SU-DHL-6 (cell line): ENCODE results near the gene THAP11.
A peak's percentile ranks its signal among the peaks of the same experiment; 100 is the strongest.

Source experiments
- H2AFZ ChIP-seq: fragments of 200-600 bp; sonication (generic); 2 replicates; pipeline ENCODE4 v1.6.1; 2014; ENCODE audit warnings: low read depth, mild to moderate bottlenecking, moderate library complexity, mixed read lengths, antibody characterized with exemption, low read length; ENCODE audit not compliant: severe bottlenecking
- H3F3A ChIP-seq: fragments of 200-600 bp; shearing (Covaris generic); 2 replicates; pipeline ENCODE4 v1.6.0; 2016; ENCODE audit warnings: antibody characterized with exemption, mild to moderate bottlenecking; ENCODE audit not compliant: insufficient read depth
- H3K27ac ChIP-seq: fragments of 200-600 bp; sonication (generic); 2 replicates; pipeline ENCODE4 v1.5.1; 2016; ENCODE audit warnings: low read depth, mild to moderate bottlenecking, low read length, moderate library complexity, mixed read lengths
- H3K27me3 ChIP-seq: fragments of 200-600 bp; sonication (generic), shearing (Covaris generic); 2 replicates; pipeline ENCODE4 v1.6.0; 2014; ENCODE audit warnings: mild to moderate bottlenecking, low read length
- H3K36me3 ChIP-seq: fragments of 200-600 bp; sonication (generic); 2 replicates; pipeline ENCODE4 v1.6.1; 2014; ENCODE audit warnings: mild to moderate bottlenecking, low read length, mixed read lengths
- H3K4me2 ChIP-seq: fragments of 300-600, 200-600 bp; shearing (Covaris generic), sonication (generic); 2 replicates; pipeline ENCODE4 v1.6.0; 2014; ENCODE audit warnings: low read length, low read depth, mild to moderate bottlenecking; ENCODE audit not compliant: poor library complexity, severe bottlenecking
- H3K4me3 ChIP-seq: fragments of 200-600 bp; sonication (generic); 2 replicates; pipeline ENCODE4 v1.5.1; 2014; ENCODE audit warnings: antibody characterized with exemption, low read length, mild to moderate bottlenecking, mixed read lengths; ENCODE audit not compliant: insufficient read depth, poor library complexity, severe bottlenecking
- H3K79me2 ChIP-seq: fragments of 200-600 bp; sonication (generic); 2 replicates; pipeline ENCODE4 v1.6.1; 2014; ENCODE audit warnings: mild to moderate bottlenecking, low read length, moderate library complexity; ENCODE audit not compliant: insufficient read depth
- H3K9ac ChIP-seq: fragments of 200-600 bp; sonication (generic); 2 replicates; pipeline ENCODE4 v1.7.0; 2014; ENCODE audit warnings: mild to moderate bottlenecking, low read length
- H3K9me2 ChIP-seq: fragments of 200-600 bp; sonication (generic); replicated peaks from 2 replicates; pipeline ENCODE4 v1.6.1; 2014; ENCODE audit warnings: low read length; ENCODE audit not compliant: insufficient read depth
- H3K9me3 ChIP-seq: fragments of 200-600 bp; sonication (generic); 2 replicates; pipeline ENCODE4 v1.6.1; 2014; ENCODE audit warnings: low read length, mixed read lengths; ENCODE audit not compliant: insufficient read depth
- H4K20me1 ChIP-seq: fragments of 200-600 bp; sonication (generic); 2 replicates; pipeline ENCODE4 v1.6.1; 2014; ENCODE audit warnings: low read depth, mild to moderate bottlenecking, antibody characterized with exemption, low read length, moderate library complexity, mixed read lengths
- EZH2phosphoT487 ChIP-seq: fragments of 200-600 bp; sonication (generic), shearing (Covaris generic); conservative IDR thresholded peaks from 2 replicates; pipeline ENCODE4 v1.6.1; 2018; ENCODE audit warnings: mild to moderate bottlenecking, antibody characterized with exemption, low read length, moderate library complexity, mixed read lengths
- TF ChIP-seq, protein P1 (sequence below): fragments of 200-600 bp; sonication (generic); IDR thresholded peaks from one replicate; pipeline ENCODE4 v1.5.1; 2017; ENCODE audit warnings: antibody characterized with exemption, mild to moderate bottlenecking, low read length, moderate library complexity; ENCODE audit not compliant: insufficient read depth, poor library complexity, severe bottlenecking

The THAP11 gene

GRCh38 chr16:67892899-67893742, 51.0 kb downstream of the THAP11 start, which contains the start of gene PSKH1:
Gene PSKH1 (plus strand): TSS chr16:67893254. CDS start chr16:67908750, 15,496 bp downstream.
- Histone ChIP-seq H3K79me2 (peaks cover 14% of the 10 kb centered on the region), H3K27me3 (no peaks in the 10 kb centered on the region), H3K9ac (peak within 1 kb of the TSS; percentile 76), H3K27ac (peak within 1 kb of the TSS; percentile 20; the same call in 1 of the 2 replicates), H3F3A (no peaks in the 10 kb centered on the region; the same call in 1 of the 2 replicates), H2AFZ (peak within 1 kb of the TSS; percentile 81), H3K9me3 (no peaks in the 10 kb centered on the region), H3K4me3 (peak within 1 kb of the TSS; percentile 92), H3K36me3 (no peaks in the 10 kb centered on the region), H3K9me2 (no peaks in the 10 kb centered on the region), H3K4me2 (peak within 1 kb of the TSS; percentile 93), H4K20me1 (no peaks in the 10 kb centered on the region)
- TF ChIP-seq, protein P1, sequence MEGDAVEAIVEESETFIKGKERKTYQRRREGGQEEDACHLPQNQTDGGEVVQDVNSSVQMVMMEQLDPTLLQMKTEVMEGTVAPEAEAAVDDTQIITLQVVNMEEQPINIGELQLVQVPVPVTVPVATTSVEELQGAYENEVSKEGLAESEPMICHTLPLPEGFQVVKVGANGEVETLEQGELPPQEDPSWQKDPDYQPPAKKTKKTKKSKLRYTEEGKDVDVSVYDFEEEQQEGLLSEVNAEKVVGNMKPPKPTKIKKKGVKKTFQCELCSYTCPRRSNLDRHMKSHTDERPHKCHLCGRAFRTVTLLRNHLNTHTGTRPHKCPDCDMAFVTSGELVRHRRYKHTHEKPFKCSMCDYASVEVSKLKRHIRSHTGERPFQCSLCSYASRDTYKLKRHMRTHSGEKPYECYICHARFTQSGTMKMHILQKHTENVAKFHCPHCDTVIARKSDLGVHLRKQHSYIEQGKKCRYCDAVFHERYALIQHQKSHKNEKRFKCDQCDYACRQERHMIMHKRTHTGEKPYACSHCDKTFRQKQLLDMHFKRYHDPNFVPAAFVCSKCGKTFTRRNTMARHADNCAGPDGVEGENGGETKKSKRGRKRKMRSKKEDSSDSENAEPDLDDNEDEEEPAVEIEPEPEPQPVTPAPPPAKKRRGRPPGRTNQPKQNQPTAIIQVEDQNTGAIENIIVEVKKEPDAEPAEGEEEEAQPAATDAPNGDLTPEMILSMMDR = no peak
- no peak for TF ChIP-seq EZH2phosphoT487
